AG08396 (cell line): ENCODE data around the gene HSPH1.

Experiments
- DNase-seq: peaks from one replicate; pipeline ENCODE4 v3.0.0; 2012; ENCODE audit warnings: low spot score, mixed read lengths

Gene HSPH1

DNA sequence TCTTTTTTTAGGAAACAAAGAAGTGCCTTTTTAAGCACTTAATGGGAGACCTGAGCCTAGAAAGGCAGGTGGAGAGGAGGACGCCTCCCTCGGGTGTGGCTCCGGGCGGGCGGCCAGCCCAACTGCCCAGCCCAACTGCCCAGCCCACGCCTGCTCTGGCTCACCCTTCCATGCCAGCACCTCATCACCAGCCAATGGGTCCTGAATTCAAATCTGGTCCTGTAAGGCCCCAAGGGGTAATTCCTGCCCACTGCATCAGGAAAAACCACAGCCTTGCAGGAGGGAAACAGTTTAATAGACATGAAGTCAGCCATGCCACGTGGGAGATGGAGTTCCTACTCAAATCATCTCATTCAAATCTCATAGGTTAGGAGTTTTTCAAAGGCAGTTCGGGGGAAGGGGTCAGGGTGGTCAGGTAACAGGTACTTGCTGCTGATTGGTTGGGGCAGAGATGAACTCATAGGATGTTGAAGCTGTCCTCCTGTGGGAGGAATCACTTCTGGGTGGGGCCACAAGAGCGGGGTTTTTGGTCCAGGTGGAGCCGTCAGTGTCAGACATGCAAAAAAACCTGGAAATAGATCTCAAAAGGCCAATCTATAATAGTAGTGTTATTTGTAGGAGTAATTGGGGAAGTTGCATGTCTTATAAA is 64.9 kb downstream of the HSPH1 start:
- no peak for DNase-seq

DNA sequence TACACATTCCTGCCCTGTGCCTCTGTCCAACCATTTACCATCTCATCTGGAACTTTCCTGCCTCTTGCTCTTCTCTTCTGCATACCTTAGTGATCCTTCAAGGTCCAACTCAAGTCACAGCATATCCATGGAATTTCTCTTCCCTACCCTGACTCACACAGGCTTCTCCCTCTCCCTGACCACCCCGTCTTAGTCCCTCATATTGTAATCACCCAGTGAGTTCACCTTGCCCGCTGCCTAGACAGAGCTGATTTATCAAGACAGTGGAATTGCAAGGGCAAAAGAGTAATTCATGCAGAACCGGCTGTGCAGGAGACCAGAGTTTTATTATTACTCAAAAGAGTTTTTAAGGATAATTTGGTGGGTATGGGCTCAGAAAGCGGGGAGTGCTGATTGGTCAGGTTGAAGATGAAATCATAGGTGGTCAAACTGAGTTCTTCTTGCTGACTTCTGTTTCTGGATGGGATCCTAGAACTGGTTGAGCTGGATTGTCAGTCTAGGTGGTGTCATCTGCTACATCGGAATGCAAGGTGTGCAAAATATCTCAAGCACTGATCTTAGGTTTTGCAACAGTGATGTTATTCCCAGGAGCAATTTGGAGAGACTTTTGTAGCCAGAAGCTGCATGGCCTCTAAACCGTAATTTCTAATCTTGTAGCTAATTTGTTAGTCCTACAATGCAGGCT is 67.2 kb downstream of the HSPH1 start:
- no peak for DNase-seq

DNA sequence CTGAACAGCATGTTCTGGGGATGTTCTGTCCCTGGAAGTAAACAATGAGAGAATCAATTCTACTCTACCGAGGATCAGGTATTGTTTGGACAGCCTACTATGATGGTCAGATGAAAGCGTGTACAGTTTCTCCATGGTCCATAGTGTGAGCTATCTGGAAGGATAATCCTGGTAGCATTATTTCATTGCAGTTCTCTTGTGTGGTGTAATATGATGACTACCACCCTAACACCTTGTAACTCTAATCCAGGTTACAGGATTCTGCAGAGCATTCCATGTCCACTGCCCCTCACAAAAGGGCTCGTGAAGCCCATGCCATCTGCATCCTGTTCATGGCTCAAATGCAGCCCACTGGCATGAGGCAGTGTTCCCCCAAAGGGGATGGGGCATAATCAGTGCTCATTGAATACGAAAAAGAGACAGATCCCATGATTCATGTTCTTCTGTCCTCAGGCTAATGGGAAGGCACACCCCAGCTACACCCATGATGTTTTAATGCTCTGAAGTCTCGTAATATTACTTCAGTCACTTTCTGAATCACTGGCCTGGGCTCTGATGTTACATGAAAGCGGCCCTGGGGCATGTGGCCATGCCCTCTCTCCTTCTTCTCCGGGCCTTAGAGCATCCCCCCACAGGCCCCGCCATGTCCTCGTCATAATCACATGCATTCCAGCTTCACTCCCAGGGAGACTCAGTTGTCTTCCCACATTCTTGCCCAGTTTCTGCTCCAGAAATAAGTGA is 68.4 kb downstream of the HSPH1 start:
- no peak for DNase-seq

DNA sequence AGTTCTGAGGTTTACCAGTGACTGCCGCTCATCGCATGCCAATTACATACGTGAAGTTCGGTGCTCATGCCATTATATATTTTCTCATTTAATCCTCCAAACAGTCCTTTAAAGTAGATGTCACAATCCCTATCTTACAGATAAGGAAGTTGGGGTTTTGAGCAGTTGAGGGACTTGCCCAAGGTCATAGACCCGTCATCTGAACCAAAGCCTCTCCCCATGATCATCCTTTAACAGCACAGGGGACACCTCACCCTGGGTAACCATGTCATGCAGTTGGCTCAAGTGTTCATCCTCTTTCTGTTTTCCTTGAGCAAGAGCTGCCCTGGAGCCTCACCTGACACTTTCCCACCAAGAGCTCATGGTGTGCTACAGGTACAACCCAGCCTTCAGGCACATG is 69.1 kb downstream of the HSPH1 start:
- no peak for DNase-seq

DNA sequence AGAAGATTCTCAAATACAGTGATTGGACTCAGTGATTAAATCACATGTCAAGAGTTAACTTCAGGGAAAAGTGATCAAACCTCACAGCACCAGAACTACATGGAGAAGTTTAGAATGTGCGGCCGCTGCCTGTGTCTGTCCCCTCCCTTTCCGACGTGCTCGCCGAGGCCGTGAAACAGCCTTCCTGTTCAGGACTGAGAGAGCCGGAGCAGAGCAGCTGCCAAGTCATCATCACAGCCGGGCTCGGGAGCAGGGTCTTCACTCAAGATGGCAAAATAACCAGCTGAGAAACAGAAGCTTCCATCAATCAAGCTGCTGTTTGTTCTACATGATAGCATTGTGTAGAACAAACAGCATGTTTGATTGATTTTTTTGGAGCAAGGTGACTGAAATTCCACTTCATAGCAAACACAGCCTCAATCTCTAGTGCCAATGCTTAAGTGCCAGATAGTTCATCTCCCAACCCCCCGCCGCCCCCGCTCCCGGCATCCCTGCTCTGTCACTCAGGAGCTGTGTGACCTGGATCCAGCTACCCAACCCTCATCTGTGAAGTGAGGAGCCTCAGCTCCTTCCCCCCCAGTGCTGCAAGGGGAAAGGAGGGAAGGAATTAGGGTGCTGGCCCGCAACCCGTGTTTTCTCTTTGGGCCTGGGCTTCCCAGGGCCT is 70.6 kb downstream of the HSPH1 start:
- no peak for DNase-seq

DNA sequence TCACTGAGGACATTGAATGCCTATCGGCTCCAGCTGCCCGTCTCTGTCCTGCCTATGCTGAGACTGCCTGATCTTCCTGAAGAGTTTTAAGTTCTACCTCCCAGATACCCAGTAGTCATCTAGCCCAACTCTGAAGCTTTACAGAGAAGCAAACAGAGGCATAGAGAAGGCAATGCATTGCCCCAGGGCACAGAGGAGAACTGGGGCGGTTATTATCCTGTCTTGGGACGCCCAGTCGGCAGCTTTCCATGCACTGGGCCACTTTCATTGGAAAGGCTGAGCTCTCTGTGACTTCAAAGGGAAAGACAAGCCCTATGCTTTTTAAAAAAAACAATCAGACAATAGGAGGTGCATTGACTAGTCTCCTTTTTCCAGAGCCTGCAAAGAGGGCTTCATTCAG is 71.6 kb downstream of the HSPH1 start:
- DNase-seq, result no peak

DNA sequence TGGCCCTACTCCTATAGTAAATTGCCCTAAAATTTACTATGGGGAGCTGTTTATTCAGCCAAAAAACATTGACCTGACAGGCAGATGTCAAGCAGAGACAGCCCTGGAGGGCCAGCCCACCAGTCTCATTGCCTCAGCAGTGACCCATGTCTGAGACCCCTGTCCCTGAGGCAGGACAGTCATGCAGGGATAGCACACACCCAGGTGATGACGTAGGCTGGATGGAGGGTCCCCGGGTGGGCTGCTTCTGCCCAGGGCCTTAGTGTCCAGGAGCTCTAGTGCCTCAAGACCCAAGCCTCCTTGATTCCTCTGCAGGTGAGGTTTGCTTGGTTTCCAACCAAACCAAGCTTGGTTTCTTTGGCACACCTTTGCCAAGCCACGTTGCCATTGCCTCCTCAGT is 72.1 kb downstream of the HSPH1 start:
- no peak for DNase-seq

DNA sequence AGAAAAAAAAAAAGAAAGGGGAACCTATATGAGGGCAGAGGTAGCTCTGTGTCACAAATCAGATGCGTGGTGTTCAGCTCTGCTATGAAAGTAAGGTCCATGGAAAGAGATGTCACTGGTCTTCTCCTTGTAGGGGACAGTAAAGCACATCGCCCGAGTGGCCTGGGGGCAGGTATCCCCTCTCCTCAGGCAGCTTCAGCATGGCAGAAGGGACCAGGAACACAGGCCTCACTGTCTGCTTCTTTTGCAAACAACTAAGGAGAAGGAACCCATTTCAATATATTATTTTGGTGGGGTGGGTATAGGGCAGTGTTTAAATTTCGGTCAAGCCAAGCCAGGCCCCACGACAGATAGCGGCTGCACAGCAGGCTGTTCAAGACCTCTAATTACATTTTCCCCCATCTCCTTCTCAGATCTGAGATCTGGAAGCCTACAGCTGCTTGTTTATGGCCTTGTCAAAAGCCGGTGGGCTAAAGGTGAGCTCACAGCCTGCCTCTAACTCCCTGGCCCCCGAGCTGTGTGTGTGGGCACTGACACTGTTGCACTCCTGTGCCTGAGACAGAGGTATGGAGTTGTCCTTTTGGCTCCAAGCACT is 72.8 kb downstream of the HSPH1 start:
- DNase-seq, result no peak
